OCI-LY7 (cell line): ENCODE results near the gene MTMR4. TPM values are rescaled to one million over a fixed set of nuclear protein-coding genes. Genes with fewer than 3 reads are reported as not detected.
"Not testable (repeated sequence)": the region's sequence is repeated elsewhere in the genome, so short reads cannot be mapped to it uniquely, and the experiment has no call there.

Experiments used
- BruUV-seq: library from RNA; stranded (reverse); fragments of 400-500 nt; replicated peaks from 2 replicates; lab custom pipeline; 2021; lab: Mats Ljungman, UMichigan
- CTCF ChIA-PET: fragments of 300-600 bp; sonication (Branson Sonifier 250); formaldehyde crosslinking; loops from one replicate; lab custom pipeline; 2022; ENCODE audit warnings: antibody characterized with exemption; ENCODE audit not compliant: unreplicated experiment; lab: Charles Lee
- POLR2A ChIA-PET: fragments of 300-600 bp; sonication (Branson Sonifier 250); formaldehyde crosslinking; loops from one replicate; lab custom pipeline; 2022; ENCODE audit warnings: antibody characterized with exemption; lab: Charles Lee
- DNase-seq: peaks from one replicate; pipeline ENCODE4 v3.0.0-alpha.2; 2015; ENCODE audit warnings: low spot score
- H2AFZ ChIP-seq: fragments of 200-600 bp; sonication (generic), shearing (Covaris generic); 2 replicates; pipeline ENCODE4 v1.6.1; 2014; ENCODE audit warnings: mild to moderate bottlenecking, antibody characterized with exemption, low read length, moderate library complexity
- H3K27ac ChIP-seq: fragments of 200-600 bp; sonication (generic); 2 replicates; pipeline ENCODE4 v1.5.1; 2014; ENCODE audit warnings: mixed run types, low read depth, mild to moderate bottlenecking, moderate library complexity, low read length, inconsistent platforms; ENCODE audit not compliant: poor library complexity, severe bottlenecking
- H3K36me3 ChIP-seq: fragments of 200-600 bp; sonication (generic); 2 replicates; pipeline ENCODE4 v1.6.1; 2014; ENCODE audit warnings: mild to moderate bottlenecking, antibody characterized with exemption, low read length, moderate library complexity, mixed read lengths; ENCODE audit not compliant: insufficient read depth
- H3K4me1 ChIP-seq: fragments of 200-600 bp; sonication (generic); 2 replicates; pipeline ENCODE4 v1.5.1; 2014; ENCODE audit warnings: mild to moderate bottlenecking, low read length; ENCODE audit not compliant: insufficient read depth, poor library complexity, severe bottlenecking
- H3K4me2 ChIP-seq: fragments of 200-600 bp; sonication (generic); 2 replicates; pipeline ENCODE4 v1.6.1; 2014; ENCODE audit warnings: mild to moderate bottlenecking, low read length
- H3K4me3 ChIP-seq: fragments of 200-600 bp; sonication (generic); 2 replicates; pipeline ENCODE4 v1.5.1; 2014; ENCODE audit warnings: mild to moderate bottlenecking, low read depth, low read length; ENCODE audit not compliant: poor library complexity, severe bottlenecking
- H3K79me2 ChIP-seq: fragments of 200-600 bp; sonication (generic); 2 replicates; pipeline ENCODE4 v1.6.1; 2016; ENCODE audit warnings: low read depth, mild to moderate bottlenecking, low read length, moderate library complexity, mixed read lengths; ENCODE audit not compliant: insufficient read depth
- H3K9me2 ChIP-seq: fragments of 200-600 bp; sonication (generic); 2 replicates; pipeline ENCODE4 v1.6.1; 2016; ENCODE audit warnings: mild to moderate bottlenecking, low read length, mixed read lengths; ENCODE audit not compliant: insufficient read depth
- H3K9me3 ChIP-seq: fragments of 200-600 bp; sonication (generic); 2 replicates; pipeline ENCODE4 v1.6.1; 2014; ENCODE audit warnings: mild to moderate bottlenecking, mixed run types, low read length, mixed read lengths
- H4K20me1 ChIP-seq: fragments of 200-600 bp; sonication (generic); 2 replicates; pipeline ENCODE4 v1.6.1; 2014; ENCODE audit warnings: mild to moderate bottlenecking, antibody characterized with exemption, low read length, moderate library complexity, mixed read lengths; ENCODE audit not compliant: insufficient read depth
- CTCF ChIP-seq: fragments of 200-600 bp; sonication (generic); conservative IDR thresholded peaks from 2 replicates; pipeline ENCODE4 v1.5.1; 2014; ENCODE audit warnings: mild to moderate bottlenecking, antibody characterized with exemption, low read length, moderate library complexity, mixed read lengths
- EZH2phosphoT487 ChIP-seq: fragments of 200-600 bp; sonication (generic); IDR thresholded peaks from 2 replicates; pipeline ENCODE4 v1.6.1; 2018; ENCODE audit warnings: low read depth, borderline replicate concordance, mild to moderate bottlenecking, mixed run types, antibody characterized with exemption, low read length, moderate library complexity, mixed read lengths
- intact Hi-C: fragments of 100-400 bp; cut with micrococcal nuclease; formaldehyde crosslinking; loops from one replicate; pipeline ENCODE4 v1.10.0; 2022; ENCODE audit not compliant: unreplicated experiment
- total RNA-seq, 2 experiments: library from RNA; depleted of rRNA in 1 of 2; stranded (reverse); fragments of >200 nt in 1 of 2; shearing (Covaris generic) in 1 of 2; gene quantifications; 2 replicates each; pipeline ENCODE4 v1.2.3, GENCODE V29; 2014 to 2022

MTMR4 gene
- total RNA-seq, 2 experiments from 2014 or later = 37.0 to 61.1 TPM

- Histone ChIP-seq H2AFZ (no peak overlapping the region), H3K4me2 (no peak overlapping the region), H3K4me3 (no peak overlapping the region), H4K20me1 (no peaks in the 10 kb centered on the region), H3K79me2 (no peaks in the 10 kb centered on the region), H3K36me3 (no peaks in the 10 kb centered on the region), H3K27ac (no peak overlapping the region), H3K9me3 (no peaks in the 10 kb centered on the region), H3K9me2 (no peaks in the 10 kb centered on the region), H3K4me1 (peaks cover 46% of the 10 kb centered on the region)
- no peak for DNase-seq
- POLR2A ChIA-PET = no interaction called here
- no TSS peak for BruUV-seq
- TF ChIP-seq CTCF = no peak
- TF ChIP-seq EZH2phosphoT487 = no peak
- CTCF ChIA-PET = no interaction called here
- intact Hi-C loops = no loop called here
Observed at GRCh38 chr17:58557981-58558380, 43.5 kb upstream of the MTMR4 start.

- Histone ChIP-seq H2AFZ (peak overlapping the region; percentile 72; the same call in 1 of the 2 replicates), H3K9me2 (no peaks in the 10 kb centered on the region), H3K36me3 (no peaks in the 10 kb centered on the region), H3K4me1 (peaks cover 37% of the 10 kb centered on the region), H3K79me2 (no peaks in the 10 kb centered on the region), H3K4me2 (peak overlapping the region; percentile 69), H3K9me3 (no peaks in the 10 kb centered on the region), H4K20me1 (no peaks in the 10 kb centered on the region), H3K27ac (peak overlapping the region; percentile 49), H3K4me3 (peak overlapping the region; percentile 40)
- DNase-seq = peak; percentile 54
- ChIA-PET CTCF (no interaction called here), POLR2A (interaction anchor here (0.8 to 1.0 kb wide), 2 partner anchors 12 to 75 kb away, joined by 4 to 5 read pairs; no protein-coding TSS in a partner anchor)
- intact Hi-C loops = no loop called here
- BruUV-seq = no TSS peak
- no peak for TF ChIP-seq EZH2phosphoT487
- no peak for TF ChIP-seq CTCF
Observed at GRCh38 chr17:58556833-58557250, 42.4 kb upstream of the MTMR4 start.

GRCh38 chr17:58555109-58555508 lies 40.7 kb upstream of the MTMR4 start:
- intact Hi-C loops, POLR2A ChIA-PET, H4K20me1 ChIP-seq, H3K9me3 ChIP-seq, CTCF ChIA-PET, H3K79me2 ChIP-seq, BruUV-seq, H3K9me2 ChIP-seq, H3K27ac ChIP-seq, DNase-seq, H3K4me3 ChIP-seq, H3K36me3 ChIP-seq: not testable (repeated sequence)
- H3K4me2 ChIP-seq = peak overlapping the region; percentile 4
- peak overlapping the region; percentile 64; the same call in 1 of the 2 replicates for H2AFZ ChIP-seq
- peaks cover 30% of the 10 kb centered on the region for H3K4me1 ChIP-seq
